Stimulated activated CD8-positive, alpha-beta memory T cell treated with anti-CD3 and anti-CD28 coated beads, Interleukin-12 subunit alpha, Interleukin-12 subunit beta, amount 100 ng/mL, for 24 hours (primary cell): ENCODE measurements around the gene ARPC1B.
"Not testable (repeated sequence)": the region's sequence is repeated elsewhere in the genome, so short reads cannot be mapped to it uniquely, and the experiment has no call there.

Experiments used
- DNase-seq: peaks from one replicate; pipeline ENCODE4 v3.0.0-alpha.2; 2020; ENCODE audit errors: extremely low read depth

ARPC1B gene

DNA sequence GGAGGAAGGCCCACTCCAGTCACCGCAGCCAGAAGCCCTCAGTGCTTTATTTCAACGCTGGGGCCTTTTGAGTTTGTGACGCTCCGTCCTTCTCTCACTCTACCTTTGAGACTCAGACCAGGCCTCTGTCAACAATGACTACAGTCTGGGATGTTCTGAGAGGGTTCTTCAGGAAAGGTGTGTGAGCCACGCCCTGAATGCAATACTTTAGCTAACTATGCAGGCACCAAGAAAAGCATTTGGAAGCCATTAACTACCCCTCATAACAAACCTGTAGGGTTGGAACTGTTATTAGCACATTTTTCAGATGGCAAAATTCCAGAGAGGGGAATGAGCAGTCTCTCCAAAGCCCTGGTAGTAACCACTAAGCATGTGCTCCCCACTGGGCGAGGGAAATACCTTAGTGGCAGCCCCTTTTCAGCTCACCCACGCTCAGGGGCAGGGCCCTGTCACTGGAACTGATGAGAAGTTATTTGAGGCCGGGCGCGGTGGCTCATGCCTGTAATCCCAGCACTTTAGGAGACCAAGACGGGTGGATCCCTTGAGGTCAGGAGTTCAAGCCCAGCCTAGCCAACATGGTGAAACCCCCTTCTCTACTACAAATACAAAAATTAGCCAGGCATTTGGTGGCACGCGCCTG is 5.7 kb upstream of the ARPC1B start:
- DNase-seq, result no peak

DNA sequence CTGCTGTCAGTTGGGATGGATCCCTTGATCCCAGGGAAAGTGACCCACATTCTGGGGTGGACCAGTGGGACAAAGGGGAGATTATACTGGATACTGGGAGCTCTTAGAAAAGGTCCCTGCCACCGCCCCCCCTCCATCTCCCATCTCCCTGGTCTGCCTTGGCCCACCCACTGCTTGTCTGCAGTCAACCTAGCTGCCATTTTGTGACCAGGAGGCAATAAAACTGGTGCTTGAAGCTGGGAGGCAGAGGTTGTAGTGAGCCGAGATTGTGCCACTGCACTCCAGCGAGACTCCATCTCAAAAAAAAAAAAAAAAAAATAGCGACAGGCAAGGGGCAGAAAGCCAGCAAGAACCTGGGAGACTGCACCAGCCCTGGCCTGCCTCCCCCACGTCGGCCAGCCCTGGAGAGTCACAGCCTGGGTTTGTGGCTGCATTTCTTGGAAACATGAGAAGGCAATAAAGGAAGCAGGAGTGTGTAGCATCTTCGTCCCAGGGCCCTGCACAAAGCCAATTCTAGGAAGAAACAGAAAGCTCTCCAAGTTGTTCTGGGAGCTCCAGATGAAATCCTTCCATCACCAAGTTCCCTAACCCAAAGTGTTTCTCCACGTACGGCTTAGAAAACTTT is 4.7 kb upstream of the ARPC1B start:
- no peak for DNase-seq

- no peak for DNase-seq
Observed at GRCh38 chr7:99371376-99371920, 3.1 kb upstream of the ARPC1B start.

DNA sequence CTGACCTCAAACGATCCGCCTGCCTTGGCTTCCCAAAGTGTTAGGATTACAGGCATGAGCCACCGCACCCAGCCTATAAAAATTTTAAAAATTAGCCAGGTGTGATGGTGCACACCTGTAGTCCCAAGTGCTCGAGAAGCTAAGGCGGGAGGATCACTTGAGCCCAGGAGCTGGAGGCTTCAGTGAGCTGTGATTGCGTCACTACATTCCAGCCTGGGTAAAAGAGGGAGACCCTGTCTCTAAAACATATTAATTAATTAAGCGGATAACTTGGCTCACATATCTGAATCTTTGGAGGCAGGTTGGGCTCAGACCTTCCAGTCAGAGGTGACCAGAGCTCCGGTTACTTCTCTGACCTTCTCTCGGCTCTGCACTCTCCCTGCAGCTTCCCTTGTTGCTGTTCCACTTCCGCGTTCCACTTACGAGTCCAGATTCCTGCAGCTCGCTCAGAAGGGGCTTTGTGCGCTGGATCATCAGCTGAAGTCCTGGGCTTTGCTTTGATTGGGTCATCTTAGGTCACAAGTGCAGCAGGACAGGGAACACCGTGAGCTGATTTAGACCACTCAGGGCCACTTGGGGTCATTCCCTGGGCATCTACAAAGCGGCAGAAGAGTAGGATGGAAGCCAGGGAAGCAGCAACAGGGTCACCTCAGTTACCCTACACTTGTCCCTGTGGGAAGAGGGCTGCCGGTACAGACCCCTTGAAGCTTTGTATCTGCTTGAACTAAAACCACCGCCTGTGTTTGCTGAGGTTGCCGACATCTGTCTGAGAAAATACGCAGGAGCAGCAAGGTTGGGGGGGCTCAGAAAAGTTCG is 2.0 kb upstream of the ARPC1B start:
- no peak for DNase-seq

- no peak for DNase-seq
Observed at GRCh38 chr7:99373091-99374066, 1.2 kb upstream of the ARPC1B start.

DNA sequence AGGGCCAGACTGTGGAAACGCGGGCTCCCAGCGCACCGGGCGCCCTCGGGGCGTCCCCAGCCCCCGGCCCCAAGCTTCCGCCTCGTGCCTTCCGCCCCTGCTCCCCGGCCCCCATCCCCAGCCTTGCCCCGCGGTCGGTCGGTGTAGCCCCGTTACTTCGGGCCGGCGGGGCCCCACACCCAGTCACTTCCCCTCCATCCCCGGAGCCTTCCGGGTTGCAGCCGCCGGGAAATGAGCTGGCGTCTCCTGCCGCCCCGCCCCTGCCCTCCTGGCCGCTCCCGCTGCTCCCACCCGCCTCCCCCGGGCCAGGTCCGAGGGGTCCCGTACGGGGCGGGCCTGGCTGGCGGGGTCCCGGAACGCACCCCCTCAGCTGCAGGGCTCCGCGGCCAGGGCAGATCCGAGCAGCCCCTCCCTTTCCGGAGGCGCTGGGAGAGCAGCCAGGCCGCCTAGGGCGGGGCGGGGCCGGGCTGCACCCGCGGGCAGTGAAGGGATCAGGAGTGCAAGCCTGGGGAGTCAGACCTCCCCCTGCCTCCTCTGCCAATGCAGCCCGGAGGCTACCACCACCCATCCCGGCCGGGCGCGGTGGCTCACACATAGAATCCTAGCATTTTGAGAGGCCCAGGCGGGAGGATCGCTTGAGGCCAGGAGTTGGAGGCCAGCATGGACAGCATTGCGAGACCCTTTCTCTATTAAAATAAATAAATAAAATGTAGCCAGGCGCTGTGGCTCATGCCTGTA is 709 bp downstream of the ARPC1B start:
- no peak for DNase-seq

DNA sequence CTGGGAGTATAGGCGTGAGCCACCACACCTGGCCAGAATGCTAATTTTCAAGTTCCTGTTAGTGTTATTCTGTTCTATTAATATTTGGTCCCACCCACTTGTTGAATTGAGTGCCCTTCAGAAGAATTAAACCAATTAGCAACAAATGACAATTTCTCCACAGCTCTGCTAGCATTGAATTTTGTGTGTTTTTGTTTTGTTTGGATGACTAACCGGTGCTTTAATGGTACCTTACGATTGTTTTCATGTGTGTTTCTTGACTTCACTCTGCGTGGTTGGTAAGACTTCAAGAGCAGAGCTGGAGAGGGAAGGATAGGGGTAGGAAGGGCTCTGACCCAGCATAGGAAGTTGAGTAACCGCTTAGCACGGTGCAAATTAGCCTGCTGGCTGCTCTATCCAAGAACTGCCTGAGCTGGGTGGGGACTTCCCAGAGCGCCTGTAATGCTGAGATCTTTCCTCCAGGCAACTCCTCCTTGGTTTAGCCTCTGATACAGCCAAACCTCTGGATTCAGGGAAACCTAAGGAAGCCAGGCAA is 4.6 kb downstream of the ARPC1B start:
- no peak for DNase-seq

DNA sequence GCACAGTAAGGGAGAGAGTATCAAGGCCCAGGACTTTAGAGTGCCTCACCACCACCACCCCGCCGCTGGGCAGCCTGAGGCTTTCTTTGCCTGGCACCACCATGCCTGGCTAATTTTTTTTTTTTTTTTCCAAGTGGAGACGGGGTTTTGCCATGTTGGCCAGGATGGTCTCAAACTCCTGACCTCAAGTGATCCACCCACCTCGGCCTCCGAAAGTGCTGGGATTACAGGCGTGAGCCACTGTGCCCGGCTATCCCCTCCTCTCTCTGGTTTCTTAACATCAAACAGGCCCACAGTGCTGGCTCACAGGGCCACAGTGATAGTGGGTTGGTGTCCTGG is 5.1 kb downstream of the ARPC1B start:
- not testable (repeated sequence) for DNase-seq

GRCh38 chr7:99380032-99380822 is 5.7 kb downstream of the ARPC1B start:
- DNase-seq, result no peak

DNA sequence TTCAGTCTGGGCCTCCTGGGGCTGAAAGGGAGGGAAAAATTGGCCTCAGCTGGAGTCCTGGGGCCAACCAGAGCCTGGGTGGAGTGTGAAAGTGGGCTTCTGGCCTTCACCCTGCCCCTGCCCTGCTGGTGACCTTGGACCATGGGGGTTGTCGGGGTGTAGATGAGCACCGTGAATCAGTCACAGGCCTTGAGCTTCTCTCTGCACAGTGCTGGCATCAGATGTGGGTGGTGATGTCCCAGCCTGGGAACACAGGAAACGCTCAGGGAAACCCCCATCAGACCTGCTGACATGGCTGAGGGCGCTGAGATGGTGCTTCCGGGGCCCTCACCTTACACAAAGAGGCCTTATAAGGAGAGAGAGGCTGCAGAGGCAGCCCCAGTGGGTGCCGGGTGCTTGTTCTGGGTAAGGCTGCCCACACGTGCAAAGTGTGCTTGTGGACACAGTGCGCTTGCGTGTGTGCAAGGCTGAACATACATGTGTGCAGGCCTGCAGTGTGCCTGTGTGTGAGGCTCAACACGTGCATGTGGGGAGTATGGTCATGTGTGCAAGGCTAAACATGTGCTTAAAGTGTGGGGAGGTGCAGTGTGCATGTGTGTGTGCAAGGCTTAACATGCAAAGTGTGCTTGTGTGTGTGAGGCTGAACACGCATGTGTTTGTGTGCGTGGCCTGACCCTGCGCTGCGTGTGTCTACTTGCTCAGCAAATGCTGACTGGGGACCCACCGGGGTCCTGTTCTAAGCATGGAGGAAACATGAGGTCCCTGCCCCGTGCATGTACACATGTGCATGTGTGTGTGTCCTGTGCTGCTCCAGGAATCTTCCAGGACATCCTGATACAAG is 6.5 kb downstream of the ARPC1B start:
- DNase-seq, result peak; percentile 70

DNA sequence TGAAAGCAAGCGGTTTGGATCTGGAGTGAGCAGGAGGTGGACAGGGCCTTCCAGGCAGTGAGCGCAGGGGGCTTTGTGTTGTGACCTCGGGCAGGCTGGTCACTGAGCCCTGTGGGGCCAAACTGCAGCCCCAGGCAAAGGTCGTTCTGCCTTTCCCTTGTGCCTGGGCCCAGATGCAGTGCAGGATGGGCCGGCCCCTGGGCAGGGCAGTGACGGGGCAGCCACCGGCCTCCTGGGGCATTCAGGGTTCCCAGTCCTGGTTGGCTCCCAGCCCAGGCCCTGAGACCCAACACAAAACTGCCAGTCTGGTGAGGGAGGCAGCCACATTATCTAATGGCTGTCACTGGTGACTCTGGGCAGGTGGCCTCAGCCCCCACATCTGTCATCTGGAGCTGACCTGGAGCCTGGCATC is 7.1 kb downstream of the ARPC1B start:
- DNase-seq, result no peak

DNA sequence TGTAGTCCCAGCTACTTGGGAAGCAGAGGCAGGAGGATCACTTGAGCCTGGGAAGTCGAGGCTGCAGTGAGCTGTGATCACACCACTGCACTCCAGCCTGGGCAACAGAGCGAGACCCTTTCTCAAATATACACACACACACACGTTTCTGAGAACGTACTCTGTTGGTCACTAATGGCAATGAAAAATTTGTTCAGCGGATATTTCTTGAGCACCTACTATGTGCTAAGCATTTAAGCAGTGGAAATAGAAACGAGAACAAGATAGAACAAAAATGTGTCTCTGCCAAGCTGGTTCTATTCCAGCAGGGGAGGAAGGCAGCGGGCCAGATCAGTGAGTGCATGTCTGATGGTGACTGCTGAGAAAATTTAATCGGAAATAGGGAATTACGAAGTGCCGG is 8.7 kb downstream of the ARPC1B start:
- DNase-seq, result no peak

- DNase-seq, result no peak
Observed at GRCh38 chr7:99383791-99384370, 9.4 kb downstream of the ARPC1B start.

- DNase-seq, result no peak
Observed at GRCh38 chr7:99384523-99384922, 10.0 kb downstream of the ARPC1B start.

DNA sequence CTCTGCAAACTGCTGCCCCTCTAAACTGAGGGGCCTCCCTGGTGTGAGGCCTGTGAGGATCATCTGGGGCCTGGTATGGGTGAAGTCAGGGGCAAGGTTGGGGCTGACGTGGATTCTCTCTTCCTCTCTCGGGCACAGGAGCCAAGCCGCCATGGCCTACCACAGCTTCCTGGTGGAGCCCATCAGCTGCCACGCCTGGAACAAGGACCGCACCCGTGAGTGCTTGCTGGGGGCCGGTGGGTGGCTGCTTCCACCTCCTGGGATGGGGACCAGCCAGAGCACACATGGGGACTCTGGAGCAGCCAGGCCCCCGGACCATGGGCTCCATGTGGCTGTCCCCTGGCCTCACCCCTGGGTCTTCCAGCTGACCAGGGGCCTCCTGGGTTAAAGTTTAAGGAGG is 11.0 kb downstream of the ARPC1B start:
- DNase-seq, result no peak

DNA sequence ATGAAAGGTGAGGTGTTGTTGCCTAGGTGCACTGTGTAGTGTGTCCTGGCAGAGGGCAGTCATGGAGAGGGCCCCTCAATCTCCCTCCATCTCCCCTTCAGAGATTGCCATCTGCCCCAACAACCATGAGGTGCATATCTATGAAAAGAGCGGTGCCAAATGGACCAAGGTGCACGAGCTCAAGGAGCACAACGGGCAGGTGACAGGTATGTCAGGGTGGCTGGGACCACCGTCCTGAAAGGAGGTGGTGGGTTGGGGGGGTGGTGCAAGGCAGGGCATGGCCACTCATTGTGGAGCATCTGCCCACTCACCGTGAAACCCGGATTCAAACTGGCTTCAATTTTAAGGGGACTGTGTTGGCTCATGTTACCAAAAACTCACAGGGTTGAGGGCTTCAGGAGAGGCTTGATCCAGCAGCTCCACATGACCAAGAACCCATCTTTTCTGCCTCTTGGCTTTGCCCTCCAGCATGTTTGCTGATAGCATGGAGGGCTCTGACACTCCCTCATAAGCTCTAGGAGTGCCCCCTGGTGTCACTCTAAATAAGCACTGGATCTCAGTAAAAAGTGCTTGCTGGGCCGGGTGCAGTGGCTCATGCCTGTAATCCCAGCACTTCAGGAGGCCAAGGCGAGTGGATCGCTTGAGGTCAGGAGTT is 12.2 kb downstream of the ARPC1B start:
- DNase-seq, result no peak

- DNase-seq, result not testable (repeated sequence)
Observed at GRCh38 chr7:99387239-99387635, 12.7 kb downstream of the ARPC1B start.

DNA sequence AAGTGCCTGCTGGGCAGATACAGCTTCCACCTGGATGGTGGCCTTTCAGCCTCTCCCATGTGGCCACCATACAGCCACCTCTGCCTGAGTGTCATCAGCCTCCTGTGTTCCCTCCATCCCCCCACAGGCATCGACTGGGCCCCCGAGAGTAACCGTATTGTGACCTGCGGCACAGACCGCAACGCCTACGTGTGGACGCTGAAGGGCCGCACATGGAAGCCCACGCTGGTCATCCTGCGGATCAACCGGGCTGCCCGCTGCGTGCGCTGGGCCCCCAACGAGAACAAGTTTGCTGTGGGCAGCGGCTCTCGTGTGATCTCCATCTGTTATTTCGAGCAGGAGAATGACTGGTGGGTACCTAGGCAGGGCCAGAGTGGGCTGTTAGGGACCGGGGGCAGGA is 13.4 kb downstream of the ARPC1B start:
- DNase-seq, result no peak
